Upper lobe of left lung (tissue), 4 donors: Measurements from ENCODE around the gene PRAF2.

Experiments used
- POLR2AphosphoS5 ChIP-seq, 2 donors: sonication (generic); formaldehyde crosslinking; IDR thresholded peaks; one replicate each; pipeline ENCODE4 v1.5.1; 2017; ENCODE audit warnings: antibody characterized with exemption in 2 of 2
- TF ChIP-seq, protein P1 (sequence below), 6 experiments: fragments of 450-650 bp in 4 of 6; fragments of 200-600 bp in 2 of 6; sonication (generic) in 2 of 6; IDR thresholded peaks; one replicate each; pipeline ENCODE4 v1.5.1; 2016 to 2019; ENCODE audit warnings: antibody characterized with exemption in 6 of 6

DNA sequence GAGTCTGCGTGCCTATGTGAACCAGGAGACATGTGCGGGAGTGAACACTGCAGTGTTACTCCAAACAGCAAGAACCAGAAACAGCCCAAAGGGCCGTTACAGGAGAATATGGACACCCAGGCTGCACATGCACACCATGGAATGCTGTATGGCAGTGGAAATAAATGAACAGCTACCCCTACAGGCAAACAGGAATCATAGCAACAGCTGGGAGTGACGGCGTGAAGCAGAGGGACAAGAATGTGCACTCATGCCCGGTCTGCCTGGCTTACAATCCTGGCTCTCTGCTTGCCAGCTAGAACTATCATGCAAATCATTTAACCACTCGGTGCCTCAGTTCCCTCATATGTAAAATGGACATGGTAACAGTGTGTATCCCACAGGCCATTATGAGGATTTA is 33.1 kb upstream of the PRAF2 start:
- TF ChIP-seq, protein P1, sequence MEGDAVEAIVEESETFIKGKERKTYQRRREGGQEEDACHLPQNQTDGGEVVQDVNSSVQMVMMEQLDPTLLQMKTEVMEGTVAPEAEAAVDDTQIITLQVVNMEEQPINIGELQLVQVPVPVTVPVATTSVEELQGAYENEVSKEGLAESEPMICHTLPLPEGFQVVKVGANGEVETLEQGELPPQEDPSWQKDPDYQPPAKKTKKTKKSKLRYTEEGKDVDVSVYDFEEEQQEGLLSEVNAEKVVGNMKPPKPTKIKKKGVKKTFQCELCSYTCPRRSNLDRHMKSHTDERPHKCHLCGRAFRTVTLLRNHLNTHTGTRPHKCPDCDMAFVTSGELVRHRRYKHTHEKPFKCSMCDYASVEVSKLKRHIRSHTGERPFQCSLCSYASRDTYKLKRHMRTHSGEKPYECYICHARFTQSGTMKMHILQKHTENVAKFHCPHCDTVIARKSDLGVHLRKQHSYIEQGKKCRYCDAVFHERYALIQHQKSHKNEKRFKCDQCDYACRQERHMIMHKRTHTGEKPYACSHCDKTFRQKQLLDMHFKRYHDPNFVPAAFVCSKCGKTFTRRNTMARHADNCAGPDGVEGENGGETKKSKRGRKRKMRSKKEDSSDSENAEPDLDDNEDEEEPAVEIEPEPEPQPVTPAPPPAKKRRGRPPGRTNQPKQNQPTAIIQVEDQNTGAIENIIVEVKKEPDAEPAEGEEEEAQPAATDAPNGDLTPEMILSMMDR (IDR thresholded peaks at IDR 0.05): peak in 5 of 6 experiments; percentile 21 to 55 (median 41)
- TF ChIP-seq POLR2AphosphoS5 (IDR thresholded peaks at IDR 0.05): no peak
